ENCODE measurements around the gene ATP6V1B1. TPM values are rescaled to one million over a fixed set of nuclear protein-coding genes. Genes with fewer than 3 reads are reported as not detected.

ATP6V1B1 gene
- total RNA-seq, 1 donor: not detected

DNA sequence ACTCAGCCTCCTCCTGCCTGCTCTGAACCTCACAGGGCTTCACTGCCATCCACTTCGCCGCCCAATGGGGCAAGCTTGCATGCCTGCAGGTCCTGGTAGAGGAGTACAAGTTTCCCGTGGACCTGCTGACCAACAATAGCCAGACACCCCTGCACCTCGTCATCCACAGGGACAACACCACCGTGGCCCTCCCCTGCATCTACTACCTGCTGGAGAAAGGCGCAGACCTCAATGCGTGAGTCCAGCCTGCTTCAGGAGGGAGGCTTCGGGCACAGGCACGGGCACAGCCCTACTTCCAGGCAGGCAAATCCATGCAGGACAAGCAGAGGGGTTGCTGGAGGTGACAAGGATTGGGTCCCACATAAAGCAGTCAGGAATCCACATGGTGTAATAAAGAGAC, 43.9 kb downstream of the ATP6V1B1 start:
- DNase-seq (ENCODE audit: low read depth): no peak
- TF ChIP-seq, protein P1, sequence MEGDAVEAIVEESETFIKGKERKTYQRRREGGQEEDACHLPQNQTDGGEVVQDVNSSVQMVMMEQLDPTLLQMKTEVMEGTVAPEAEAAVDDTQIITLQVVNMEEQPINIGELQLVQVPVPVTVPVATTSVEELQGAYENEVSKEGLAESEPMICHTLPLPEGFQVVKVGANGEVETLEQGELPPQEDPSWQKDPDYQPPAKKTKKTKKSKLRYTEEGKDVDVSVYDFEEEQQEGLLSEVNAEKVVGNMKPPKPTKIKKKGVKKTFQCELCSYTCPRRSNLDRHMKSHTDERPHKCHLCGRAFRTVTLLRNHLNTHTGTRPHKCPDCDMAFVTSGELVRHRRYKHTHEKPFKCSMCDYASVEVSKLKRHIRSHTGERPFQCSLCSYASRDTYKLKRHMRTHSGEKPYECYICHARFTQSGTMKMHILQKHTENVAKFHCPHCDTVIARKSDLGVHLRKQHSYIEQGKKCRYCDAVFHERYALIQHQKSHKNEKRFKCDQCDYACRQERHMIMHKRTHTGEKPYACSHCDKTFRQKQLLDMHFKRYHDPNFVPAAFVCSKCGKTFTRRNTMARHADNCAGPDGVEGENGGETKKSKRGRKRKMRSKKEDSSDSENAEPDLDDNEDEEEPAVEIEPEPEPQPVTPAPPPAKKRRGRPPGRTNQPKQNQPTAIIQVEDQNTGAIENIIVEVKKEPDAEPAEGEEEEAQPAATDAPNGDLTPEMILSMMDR (IDR thresholded peaks at IDR 0.05; ENCODE audit: insufficient read depth, low read depth, low read length): no peak
- H3K4me3 ChIP-seq (ENCODE audit: low read depth, low read length): no peak overlapping the region

DNA sequence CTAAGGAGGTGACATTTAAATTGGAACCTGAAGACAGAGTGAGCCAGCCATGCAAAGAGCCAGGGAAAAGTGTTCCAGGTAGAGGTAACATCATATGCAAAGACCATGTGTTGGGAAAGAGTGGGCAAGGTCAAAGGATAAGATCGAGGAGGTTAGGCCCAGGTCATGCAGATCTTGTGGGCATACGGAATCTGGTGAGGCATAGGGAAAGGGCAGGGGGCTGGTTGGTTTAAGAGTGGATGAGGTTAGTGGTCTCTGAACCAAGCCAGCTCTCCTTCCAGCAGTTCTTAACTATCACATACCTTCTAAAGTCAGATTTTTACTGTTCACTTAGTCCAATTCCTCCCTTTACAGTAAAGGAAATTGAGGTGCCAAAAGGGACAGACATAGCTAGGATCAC, 45.7 kb downstream of the ATP6V1B1 start:
- TF ChIP-seq, protein P1 (IDR thresholded peaks at IDR 0.05; ENCODE audit: insufficient read depth, low read depth, low read length): no peak
- no peak for DNase-seq (ENCODE audit: low read depth)
- H3K4me3 ChIP-seq (ENCODE audit: low read depth, low read length): no peak overlapping the region

DNA sequence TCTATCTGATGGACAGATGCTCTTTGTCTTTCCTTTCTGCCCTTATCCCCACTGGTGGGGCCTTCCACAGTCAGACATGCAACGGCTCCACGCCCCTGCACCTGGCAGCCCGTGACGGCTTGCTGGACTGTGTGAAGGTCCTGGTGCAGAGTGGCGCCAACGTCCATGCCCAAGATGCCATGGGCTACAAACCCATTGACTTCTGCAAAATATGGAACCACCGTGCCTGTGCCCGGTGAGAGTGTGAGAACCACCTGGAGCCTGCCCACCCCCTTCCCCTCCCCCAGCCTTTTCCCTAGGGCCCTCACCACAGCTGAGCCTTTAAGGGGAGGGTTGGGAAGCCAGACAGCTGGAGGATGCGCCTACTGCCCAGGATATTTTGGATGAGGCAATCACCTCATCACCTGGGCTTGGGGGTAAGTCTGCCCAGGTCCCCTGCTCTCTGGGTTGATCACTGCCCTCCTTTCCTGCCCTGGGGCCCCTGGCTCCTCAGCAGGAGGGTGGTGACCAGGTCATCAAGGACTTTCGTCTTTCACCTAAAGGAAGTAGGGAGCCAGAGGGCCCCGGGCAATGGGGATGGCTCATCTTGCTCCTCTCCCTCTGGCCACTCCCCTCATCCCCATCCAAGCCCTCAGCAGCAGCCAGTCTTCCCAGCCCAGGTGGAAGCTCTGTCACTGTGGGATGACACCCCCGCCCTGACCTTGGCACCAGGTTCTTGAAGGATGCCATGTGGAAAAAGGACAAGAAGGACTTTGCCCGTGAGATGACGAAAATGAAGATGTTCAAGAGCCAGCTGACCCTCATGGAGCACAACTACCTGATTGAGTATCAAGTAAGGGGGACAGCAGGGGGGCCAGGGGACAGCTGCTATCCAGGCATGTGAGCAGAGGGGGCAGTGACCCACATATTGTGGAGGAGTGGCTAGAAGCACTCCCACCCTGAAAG, 46.4 kb downstream of the ATP6V1B1 start:
- no peak overlapping the region for H3K4me3 ChIP-seq (ENCODE audit: low read depth, low read length)
- DNase-seq (ENCODE audit: low read depth): no peak
- TF ChIP-seq, protein P1 (IDR thresholded peaks at IDR 0.05; ENCODE audit: insufficient read depth, low read depth, low read length): no peak

DNA sequence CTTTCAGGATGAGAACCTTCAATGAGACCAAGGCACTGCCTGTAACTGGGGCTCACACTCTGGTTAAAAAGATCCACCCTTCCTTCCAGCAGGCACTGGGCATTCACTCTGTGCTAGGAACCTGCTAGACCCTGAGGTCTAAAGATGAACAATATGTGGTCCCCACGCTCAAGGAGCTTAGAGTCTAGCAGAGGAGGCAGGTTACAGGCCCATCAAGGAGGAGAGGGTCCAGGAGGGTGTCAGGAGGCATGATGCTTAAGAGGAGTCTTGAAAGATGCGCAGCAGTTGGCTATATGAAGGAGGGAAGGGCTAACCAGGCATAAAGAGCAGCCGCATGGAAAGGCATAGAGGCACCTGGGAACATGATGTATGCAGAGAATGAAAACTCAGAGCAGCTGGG, 47.3 kb downstream of the ATP6V1B1 start:
- TF ChIP-seq, protein P1 (IDR thresholded peaks at IDR 0.05; ENCODE audit: insufficient read depth, low read depth, low read length): no peak
- no peak for DNase-seq (ENCODE audit: low read depth)
- H3K4me3 ChIP-seq (ENCODE audit: low read depth, low read length): no peak overlapping the region

DNA sequence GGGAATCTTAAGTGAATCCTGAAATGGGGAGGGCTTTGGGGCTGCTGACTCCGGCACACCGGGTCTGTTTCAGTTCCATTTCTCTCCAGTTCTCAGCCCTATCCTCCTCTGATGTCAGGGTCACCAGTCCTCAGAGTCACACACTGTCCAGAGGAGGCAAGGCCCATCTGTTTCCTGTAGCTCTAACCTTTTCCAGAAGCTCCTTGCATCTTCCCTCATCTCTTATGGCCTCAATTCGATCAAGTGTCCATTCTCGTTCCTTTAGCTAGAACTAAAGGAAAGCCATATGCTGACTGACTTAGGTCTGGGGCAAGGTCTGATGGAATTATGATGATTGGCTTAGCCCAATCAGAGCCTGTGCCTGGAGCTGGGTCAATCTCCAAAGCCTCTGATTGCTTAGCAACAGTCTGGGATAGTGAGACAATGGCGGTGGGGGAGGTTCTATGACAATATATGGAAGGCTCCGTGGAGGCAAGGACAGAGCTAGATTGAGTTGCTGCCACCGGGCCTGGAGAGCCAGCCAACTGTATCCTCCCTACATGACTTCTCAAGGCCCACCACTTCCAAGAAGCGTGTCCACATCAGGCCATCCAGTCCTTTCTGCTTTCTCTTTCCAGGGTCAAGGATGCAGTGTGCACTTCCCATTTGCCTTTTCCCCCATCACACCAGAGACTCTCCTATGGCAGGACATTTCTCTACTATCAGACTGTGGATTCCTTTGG, 48.0 kb downstream of the ATP6V1B1 start:
- DNase-seq (ENCODE audit: low read depth): no peak
- no peak overlapping the region for H3K4me3 ChIP-seq (ENCODE audit: low read depth, low read length)
- TF ChIP-seq, protein P1 (IDR thresholded peaks at IDR 0.05; ENCODE audit: insufficient read depth, low read depth, low read length): no peak

DNA sequence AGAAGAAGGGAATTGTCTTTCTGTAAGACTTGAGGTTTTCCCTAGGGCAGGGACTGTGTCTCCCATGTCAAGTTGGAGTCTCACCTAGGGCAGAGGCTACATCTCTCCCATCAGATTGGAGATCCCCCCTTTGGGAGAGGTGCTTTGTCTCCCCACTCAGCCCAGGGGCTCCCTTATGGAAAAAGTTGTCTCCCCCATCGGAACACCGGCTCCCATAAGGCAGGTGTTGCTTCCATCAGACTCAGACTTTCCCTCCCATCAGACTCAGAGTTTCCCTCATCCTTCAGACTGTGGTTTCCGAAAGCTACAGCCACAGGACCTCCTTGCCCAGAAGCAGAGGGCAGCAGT, 48.5 kb downstream of the ATP6V1B1 start:
- DNase-seq (ENCODE audit: low read depth): no peak
- H3K4me3 ChIP-seq (ENCODE audit: low read depth, low read length): no peak overlapping the region
- TF ChIP-seq, protein P1 (IDR thresholded peaks at IDR 0.05; ENCODE audit: insufficient read depth, low read depth, low read length): no peak
